ENCODE results near the gene MYCL.

DNA sequence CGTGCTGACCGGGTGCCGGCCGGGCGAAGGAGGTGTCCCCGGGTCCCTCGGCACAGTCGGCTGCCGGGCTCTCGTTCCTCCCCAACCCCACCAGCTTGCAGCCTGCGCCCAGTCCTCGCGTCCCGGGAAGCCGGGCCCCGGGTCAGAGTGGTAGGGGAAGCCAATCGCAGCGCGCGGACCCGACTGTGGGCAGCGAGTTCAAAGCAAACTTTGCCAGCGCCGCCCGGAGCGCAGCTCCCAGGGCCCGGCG lies 328 bp downstream of the MYCL start:
- TF ChIP-seq, protein P1, sequence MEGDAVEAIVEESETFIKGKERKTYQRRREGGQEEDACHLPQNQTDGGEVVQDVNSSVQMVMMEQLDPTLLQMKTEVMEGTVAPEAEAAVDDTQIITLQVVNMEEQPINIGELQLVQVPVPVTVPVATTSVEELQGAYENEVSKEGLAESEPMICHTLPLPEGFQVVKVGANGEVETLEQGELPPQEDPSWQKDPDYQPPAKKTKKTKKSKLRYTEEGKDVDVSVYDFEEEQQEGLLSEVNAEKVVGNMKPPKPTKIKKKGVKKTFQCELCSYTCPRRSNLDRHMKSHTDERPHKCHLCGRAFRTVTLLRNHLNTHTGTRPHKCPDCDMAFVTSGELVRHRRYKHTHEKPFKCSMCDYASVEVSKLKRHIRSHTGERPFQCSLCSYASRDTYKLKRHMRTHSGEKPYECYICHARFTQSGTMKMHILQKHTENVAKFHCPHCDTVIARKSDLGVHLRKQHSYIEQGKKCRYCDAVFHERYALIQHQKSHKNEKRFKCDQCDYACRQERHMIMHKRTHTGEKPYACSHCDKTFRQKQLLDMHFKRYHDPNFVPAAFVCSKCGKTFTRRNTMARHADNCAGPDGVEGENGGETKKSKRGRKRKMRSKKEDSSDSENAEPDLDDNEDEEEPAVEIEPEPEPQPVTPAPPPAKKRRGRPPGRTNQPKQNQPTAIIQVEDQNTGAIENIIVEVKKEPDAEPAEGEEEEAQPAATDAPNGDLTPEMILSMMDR (conservative IDR thresholded peaks at IDR 0.05; ENCODE audit: low read depth, low read length) = no peak
- TF ChIP-seq, protein P2, sequence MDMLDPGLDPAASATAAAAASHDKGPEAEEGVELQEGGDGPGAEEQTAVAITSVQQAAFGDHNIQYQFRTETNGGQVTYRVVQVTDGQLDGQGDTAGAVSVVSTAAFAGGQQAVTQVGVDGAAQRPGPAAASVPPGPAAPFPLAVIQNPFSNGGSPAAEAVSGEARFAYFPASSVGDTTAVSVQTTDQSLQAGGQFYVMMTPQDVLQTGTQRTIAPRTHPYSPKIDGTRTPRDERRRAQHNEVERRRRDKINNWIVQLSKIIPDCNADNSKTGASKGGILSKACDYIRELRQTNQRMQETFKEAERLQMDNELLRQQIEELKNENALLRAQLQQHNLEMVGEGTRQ (IDR thresholded peaks at IDR 0.05; ENCODE audit: low read depth, low read length) = no peak
- no peak for TF ChIP-seq MAFK (IDR thresholded peaks at IDR 0.05; ENCODE audit: low read depth, low read length)
- TF ChIP-seq POLR2A (IDR thresholded peaks at IDR 0.05; ENCODE audit: low read depth, low read length) = no peak
- TF ChIP-seq RFX5 (IDR thresholded peaks at IDR 0.05; ENCODE audit: low read depth, low read length) = no peak
- no peak for TF ChIP-seq RAD21 (IDR thresholded peaks at IDR 0.05; ENCODE audit: low read length)
- no peak for TF ChIP-seq FOS (IDR thresholded peaks at IDR 0.05; ENCODE audit: low read depth, low read length)

Measured in IMR-90 (cell line).